Psoas muscle (tissue), 8 donors: ENCODE data around the gene MTTP. TPM values are rescaled to one million over a fixed set of nuclear protein-coding genes. Genes with fewer than 3 reads are reported as not detected.
A peak's percentile ranks its signal among the peaks of the same experiment; 100 is the strongest.

Experiments
- ATAC-seq, 4 donors: fragments of 200-7000 bp; cut with Tn5 transposase; one replicate each; pipeline ENCODE4 v1.9.1; 2020; ENCODE audit warnings: moderate library complexity in 3 of 4, mild to moderate bottlenecking in 2 of 4
- DNase-seq, 2 donors: peaks; one replicate each; pipeline ENCODE4 v3.0.0-alpha.2; 2020
- H3K27ac ChIP-seq: fragments of 200-600 bp; one replicate; pipeline ENCODE4 v1.8.0; 2022
- H3K27me3 ChIP-seq, 3 donors: fragments of 200-600 bp in 1 of 3; one replicate each; pipeline versions ENCODE4 v1.6.1 to v1.8.0; 2013 to 2022; ENCODE audit warnings: low read length in 2 of 3, mild to moderate bottlenecking in 2 of 3, moderate library complexity in 1 of 3; ENCODE audit not compliant: insufficient read depth in 3 of 3
- H3K36me3 ChIP-seq, 2 donors: fragments of 200-600 bp in 1 of 2; one replicate each; pipeline versions ENCODE4 v1.6.1 to v1.8.0; 2013 to 2022; ENCODE audit warnings: low read depth in 1 of 2, mild to moderate bottlenecking in 1 of 2, moderate library complexity in 1 of 2; ENCODE audit not compliant: insufficient read depth in 1 of 2
- H3K4me1 ChIP-seq: fragments of 200-600 bp; one replicate; pipeline ENCODE4 v1.8.0; 2022
- H3K4me3 ChIP-seq: fragments of 200-600 bp; one replicate; pipeline ENCODE4 v1.8.0; 2022; ENCODE audit warnings: mild to moderate bottlenecking
- H3K9me3 ChIP-seq: fragments of 200-600 bp; one replicate; pipeline ENCODE4 v1.8.0; 2022
- WGBS, 3 donors: extraction: QIAGEN DNeasy Blood & Tissue Kit; methylation state at CpG; one replicate each; pipeline versions ENCODE4 v1.1.6 to v1.1.7; 2013; 5-methylcytosine and 5-hydroxymethylcytosine counted together
- intact Hi-C, 2 donors: fragments of 100-400 bp; cut with DNase I; formaldehyde crosslinking; loops; one replicate each; pipeline versions ENCODE4 v1.11.0 to v1.14.2; 2022
- polyA plus RNA-seq, 3 donors: library from polyadenylated mRNA; stranded (reverse); fragments of 200-250 nt; gene quantifications; one replicate each; pipeline ENCODE4 v1.2.3, GENCODE V29; 2013
- total RNA-seq, 4 donors: library from RNA; stranded (reverse); fragmentation: NEBNext Ultra II Directional in 2 of 4; extraction: Animal tissue kit (Norgen Biotek cat#: 25700) in 2 of 4; gene quantifications; one replicate each; pipeline versions ENCODE4 v1.2.1 to v1.2.4, GENCODE V29; 2021 to 2023
- TF ChIP-seq, protein P1 (sequence below): fragments of 200-600 bp; IDR thresholded peaks from one replicate; pipeline ENCODE4 v1.8.0; 2022; ENCODE audit warnings: antibody characterized with exemption
- donor health status: healthy with polysubstance abuse.
- donor health status: DM: no; HTN: no; CAD: no; lungs with moderate emphysema.
- donor health status: Bipolar disorder and iron deficiency.
- donor health status: healthy.
- donor health status: DM: yes; HTN: yes; CAD: no.
- donor health status: DM: no; HTN: no; CAD: no.
- donor health status: DM: no; HTN: no; CAD: no.
- donor health status: DM: yes; HTN: yes; CAD: no.

Gene MTTP
- total and polyA plus RNA-seq, 7 donors, result 0.04 to 0.99 (median 0.28) TPM

DNA sequence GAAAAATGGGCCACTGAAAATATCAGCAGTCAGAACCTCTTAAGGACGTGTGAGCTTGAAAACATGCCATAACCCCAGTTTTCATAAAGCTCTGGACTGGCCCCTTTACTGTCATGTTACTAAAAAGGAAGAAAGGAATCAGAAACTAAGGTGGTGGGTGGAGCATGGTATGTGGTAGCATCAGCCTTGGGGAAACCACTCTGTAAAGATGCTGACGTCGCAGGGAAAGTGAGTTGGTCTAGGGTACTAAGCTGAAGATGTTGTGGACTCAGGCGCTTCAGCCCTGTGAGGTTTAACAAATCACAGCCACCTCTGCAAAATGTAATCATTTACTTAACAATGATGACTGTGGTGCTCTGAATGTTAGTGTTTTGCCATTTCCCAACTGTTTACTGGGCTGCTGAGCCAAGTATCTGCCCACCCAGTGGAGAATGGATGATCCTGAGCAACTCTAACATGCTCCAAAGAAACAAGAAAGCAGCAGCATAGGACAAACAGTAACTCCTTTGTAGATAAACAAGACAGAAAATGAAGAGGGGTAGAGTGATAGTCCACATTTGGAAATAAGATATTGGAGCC lies 49.6 kb downstream of the MTTP start:
- no peak for ATAC-seq
- no peak overlapping the region for H3K27ac ChIP-seq
- H3K9me3 ChIP-seq, result no peaks in the 10 kb centered on the region
- WGBS, 3 donors, result 81 to 93% (median 82%) methylated on average over 4 of the region's 4 CpGs
- TF ChIP-seq, protein P1, sequence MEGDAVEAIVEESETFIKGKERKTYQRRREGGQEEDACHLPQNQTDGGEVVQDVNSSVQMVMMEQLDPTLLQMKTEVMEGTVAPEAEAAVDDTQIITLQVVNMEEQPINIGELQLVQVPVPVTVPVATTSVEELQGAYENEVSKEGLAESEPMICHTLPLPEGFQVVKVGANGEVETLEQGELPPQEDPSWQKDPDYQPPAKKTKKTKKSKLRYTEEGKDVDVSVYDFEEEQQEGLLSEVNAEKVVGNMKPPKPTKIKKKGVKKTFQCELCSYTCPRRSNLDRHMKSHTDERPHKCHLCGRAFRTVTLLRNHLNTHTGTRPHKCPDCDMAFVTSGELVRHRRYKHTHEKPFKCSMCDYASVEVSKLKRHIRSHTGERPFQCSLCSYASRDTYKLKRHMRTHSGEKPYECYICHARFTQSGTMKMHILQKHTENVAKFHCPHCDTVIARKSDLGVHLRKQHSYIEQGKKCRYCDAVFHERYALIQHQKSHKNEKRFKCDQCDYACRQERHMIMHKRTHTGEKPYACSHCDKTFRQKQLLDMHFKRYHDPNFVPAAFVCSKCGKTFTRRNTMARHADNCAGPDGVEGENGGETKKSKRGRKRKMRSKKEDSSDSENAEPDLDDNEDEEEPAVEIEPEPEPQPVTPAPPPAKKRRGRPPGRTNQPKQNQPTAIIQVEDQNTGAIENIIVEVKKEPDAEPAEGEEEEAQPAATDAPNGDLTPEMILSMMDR, result no peak
- DNase-seq, result no peak
- no peaks in the 10 kb centered on the region for H3K27me3 ChIP-seq
- no peak overlapping the region for H3K4me3 ChIP-seq
- intact Hi-C loops, result loop anchor here in 1 of 2 donors (5.0 to 10.0 kb wide), 2 partner anchors 52 to 321 kb away; partner anchors contain the start of genes DNAJB14 and MTTP
- no peaks in the 10 kb centered on the region for H3K36me3 ChIP-seq
- no peaks in the 10 kb centered on the region for H3K4me1 ChIP-seq

DNA sequence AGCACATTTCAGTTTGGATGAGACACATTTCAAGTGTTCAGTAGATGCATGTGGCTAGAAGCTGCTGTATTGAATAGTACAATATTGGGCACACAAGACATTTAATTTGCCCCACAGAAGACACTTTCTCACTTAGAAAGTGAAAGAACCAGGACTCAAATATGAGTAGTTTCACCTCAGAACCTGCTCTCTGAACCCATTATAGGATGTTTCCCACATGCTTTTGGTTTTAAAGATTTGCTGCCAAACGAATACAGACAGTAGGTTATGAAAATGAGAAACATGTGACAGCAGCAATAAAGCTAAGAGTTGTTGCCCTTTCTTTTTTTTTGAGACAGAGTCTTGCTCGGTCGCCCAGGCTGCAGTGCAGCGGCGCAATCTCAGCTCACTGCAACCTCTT lies 50.7 kb downstream of the MTTP start:
- 84 to 88% (median 86%) methylated on average over 5 of the region's 5 CpGs for WGBS, 3 donors
- Histone ChIP-seq H3K4me3 (no peak overlapping the region), H3K36me3 (no peaks in the 10 kb centered on the region), H3K9me3 (no peaks in the 10 kb centered on the region), H3K27ac (no peak overlapping the region), H3K4me1 (peaks cover 2% of the 10 kb centered on the region), H3K27me3 (no peaks in the 10 kb centered on the region)
- TF ChIP-seq, protein P1, result no peak
- intact Hi-C loops, result loop anchor here in 1 of 2 donors (10.0 kb wide), 1 partner anchor 319 kb away; the partner anchor contains the start of gene DNAJB14
- DNase-seq, result no peak
- no peak for ATAC-seq

DNA sequence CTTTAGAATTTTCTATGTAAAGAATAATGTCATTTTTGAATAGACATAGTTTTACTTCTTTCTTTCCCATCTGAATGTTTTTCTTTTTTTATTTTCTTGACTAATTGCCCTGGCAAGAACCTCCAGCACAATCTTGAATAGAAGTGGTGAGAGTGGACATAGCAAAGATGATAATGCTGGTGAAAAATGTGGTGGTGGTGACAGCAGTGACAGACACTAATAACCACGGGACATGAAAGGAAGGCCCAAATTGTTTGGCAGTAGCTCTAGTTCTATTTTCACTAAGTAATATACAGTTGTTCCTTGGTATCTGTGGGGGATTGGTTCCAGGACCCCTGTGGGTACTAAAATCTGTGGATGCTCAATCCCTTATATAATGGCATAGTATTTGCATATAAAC lies 53.4 kb downstream of the MTTP start:
- Histone ChIP-seq H3K4me3 (no peak overlapping the region), H3K9me3 (no peaks in the 10 kb centered on the region), H3K36me3 (no peaks in the 10 kb centered on the region), H3K27me3 (no peaks in the 10 kb centered on the region), H3K4me1 (peaks cover 17% of the 10 kb centered on the region), H3K27ac (no peak overlapping the region)
- no peak for DNase-seq
- intact Hi-C loops, result loop anchor here in 1 of 2 donors (10.0 kb wide), 1 partner anchor 317 kb away; the partner anchor contains the start of gene DNAJB14
- no peak for ATAC-seq
- TF ChIP-seq, protein P1, result no peak
- WGBS, 3 donors, result 28 to 48% (median 30%) methylated on average over 1 of the region's 1 CpG

DNA sequence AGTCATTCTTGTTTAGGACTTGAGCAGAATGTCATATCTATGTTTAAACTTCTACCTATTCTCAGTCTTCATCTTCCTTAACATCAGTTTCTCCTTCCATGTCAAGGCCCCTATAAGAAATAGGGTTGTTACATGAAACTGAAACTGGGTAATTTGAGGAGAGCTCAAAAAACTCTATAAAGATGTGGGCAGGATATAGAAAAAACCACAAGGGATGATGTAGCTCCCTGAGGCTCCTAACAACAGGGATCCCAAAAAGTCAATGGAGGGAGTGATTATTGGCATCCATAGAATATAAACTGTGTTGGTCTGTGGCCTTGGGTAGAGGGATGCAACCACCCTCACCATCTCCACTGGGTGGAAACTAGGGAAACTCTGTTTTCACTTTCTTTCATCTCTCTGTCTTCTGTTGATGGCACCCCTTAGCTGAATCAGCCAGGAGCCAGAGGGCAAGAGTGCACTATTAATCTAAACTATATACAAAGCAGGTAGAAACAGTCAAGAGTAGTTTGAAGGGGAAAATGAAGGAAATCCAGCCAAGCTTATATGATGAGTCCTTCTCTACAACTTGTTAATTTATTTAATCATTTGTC lies 55.4 kb downstream of the MTTP start:
- ATAC-seq (no peak), DNase-seq (no peak)
- no peaks in the 10 kb centered on the region for H3K9me3 ChIP-seq
- TF ChIP-seq, protein P1, result no peak
- peak overlapping the region; percentile 31 for H3K27ac ChIP-seq
- H3K4me3 ChIP-seq, result no peak overlapping the region
- no peaks in the 10 kb centered on the region for H3K27me3 ChIP-seq
- H3K4me1 ChIP-seq, result peaks cover 29% of the 10 kb centered on the region
- intact Hi-C loops, result loop anchor here in 1 of 2 donors (10.0 kb wide), 1 partner anchor 315 kb away; the partner anchor contains the start of gene DNAJB14
- H3K36me3 ChIP-seq, result no peaks in the 10 kb centered on the region
